Hepatic stellate cell (primary cell): ENCODE data around the gene STARD13.
A peak's percentile ranks its signal among the peaks of the same experiment; 100 is the strongest.

Experiments
- DNase-seq: peaks from one replicate; pipeline ENCODE4 v3.0.0; 2011; ENCODE audit warnings: low spot score

Gene STARD13

GRCh38 chr13:33116321-33117010 is 169.1 kb downstream of the STARD13 start:
- no peak for DNase-seq

DNA sequence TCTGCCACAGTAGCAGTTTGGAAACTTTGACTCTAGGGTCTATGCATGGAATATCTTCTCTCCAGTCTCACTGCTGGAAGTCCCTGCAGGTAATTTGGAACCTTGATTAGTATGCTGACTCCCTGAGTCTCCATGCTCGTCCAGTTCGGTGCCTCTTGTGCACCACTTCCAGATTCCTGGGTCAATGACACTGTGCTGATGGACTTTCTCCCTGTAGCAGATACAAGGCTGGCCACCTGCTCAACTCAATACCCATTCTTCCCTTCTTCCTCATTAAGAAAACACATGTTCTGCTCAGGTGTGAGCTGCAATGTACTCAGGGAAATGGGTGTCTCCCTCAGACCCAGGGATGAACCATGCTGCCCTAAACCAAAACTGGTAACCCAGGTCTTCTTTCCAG is 170.3 kb downstream of the STARD13 start:
- DNase-seq = no peak

DNA sequence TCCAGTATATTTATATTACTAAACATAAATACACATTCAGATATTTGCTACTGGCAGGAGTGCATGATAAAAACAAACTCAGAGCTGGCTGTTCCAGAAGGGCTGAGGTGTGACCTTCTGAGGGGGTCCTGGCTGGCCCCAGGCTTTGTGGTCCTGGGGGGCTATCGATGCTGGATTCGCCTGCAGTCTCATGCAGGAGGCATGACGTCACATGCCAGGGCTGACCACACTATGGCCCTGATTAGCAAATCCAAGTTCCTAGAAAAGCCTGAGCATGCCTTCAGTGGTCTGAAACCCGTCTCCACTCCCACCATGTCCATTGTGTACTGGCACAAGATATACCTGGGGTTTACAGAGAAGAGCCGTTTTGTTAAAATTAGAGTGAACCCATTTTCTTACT is 171.4 kb downstream of the STARD13 start:
- DNase-seq = no peak

DNA sequence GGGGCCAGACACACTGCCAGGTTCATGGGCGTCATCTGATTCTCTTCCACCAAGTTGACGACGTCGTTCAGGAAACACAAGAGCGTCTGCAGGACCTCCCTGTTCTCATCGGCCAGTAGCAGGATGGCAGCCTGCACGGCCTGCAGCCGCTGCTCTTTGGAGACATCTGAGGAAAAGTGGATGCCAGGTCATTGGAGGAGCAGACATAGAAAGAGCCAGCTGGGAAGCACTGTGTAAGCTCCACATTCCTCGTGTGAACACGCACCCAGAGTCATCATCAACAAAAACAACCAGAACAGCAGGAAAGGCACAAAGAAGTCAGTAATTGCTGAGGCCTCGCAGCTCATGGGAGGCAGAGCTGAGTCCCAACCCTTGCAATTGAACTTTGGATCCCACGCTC is 172.8 kb downstream of the STARD13 start:
- DNase-seq = no peak

GRCh38 chr13:33111414-33112110 is 174.0 kb downstream of the STARD13 start:
- DNase-seq = no peak

DNA sequence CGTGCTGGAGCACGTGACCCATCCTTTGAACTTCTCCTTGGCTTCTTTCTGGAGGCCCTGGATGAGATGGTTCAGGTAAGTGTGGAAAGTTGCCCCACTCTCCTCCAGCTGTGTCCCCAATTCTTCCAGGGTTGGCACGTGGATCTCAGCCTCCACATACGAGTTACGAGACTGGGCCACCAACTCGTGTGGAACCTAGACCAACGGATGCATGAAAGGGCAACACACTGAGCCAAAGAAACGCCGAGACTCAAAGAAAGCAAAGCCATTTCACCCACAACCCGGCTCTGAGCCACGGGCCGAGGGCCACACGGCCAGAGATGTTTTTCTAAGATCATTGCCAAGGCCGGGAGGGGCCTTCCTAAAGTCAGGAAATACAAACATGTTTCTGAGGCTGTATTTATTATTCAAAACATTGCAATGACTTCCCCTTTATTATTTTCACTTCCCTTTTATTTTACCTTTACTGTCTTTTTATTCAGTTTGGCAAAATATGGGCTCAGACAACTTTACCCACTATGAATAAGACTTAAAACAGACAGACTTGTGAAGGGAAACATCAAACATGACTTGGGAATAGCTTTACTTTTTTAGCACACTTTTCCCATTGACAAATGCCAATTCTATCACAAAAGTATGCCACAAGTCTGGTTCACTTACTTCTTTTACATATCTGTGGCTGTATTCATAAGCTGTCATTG is 174.7 kb downstream of the STARD13 start:
- no peak for DNase-seq

DNA sequence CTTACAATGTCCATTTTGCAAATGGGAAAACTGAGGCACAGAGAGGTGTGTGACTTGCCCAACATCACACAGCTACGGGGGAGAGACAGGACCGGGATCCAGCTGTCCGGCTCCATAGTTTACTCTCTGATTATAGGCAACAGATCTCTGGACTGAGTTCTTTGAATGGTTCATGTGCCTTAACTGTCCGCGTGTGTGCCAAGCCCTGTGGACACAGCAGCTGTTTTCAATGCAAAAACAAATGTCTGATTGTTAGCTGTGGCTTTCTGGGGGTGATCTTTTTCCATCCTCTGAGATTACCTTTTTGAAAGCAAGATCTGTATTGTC is 175.2 kb downstream of the STARD13 start:
- DNase-seq = no peak

- DNase-seq = no peak
These were observed 175.8 kb downstream of the STARD13 start for GRCh38 chr13:33109801-33110200.

DNA sequence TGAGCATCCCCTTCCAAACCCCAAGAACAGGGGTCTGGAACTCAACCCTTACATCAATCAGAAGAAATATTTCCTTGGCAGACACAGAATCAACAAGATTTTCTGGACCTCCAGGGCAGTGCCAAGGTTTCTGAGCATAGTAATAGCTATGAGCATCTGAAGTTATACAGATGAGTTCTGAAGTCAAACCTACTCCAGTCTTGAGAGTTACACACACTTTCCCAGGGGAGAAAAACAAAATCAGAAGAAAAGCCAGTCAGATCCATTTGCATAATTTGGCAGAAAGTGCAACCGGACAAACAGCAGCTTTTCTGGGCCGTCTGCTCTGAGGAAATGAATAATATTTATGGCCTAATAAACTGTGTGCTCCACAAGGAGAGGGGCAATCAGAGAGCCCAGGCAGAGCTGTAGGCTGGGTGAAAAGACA is 176.3 kb downstream of the STARD13 start:
- no peak for DNase-seq

GRCh38 chr13:33108620-33109019 is 176.9 kb downstream of the STARD13 start:
- peak; percentile 59 for DNase-seq

GRCh38 chr13:33107361-33107760 is 178.2 kb downstream of the STARD13 start:
- no peak for DNase-seq

DNA sequence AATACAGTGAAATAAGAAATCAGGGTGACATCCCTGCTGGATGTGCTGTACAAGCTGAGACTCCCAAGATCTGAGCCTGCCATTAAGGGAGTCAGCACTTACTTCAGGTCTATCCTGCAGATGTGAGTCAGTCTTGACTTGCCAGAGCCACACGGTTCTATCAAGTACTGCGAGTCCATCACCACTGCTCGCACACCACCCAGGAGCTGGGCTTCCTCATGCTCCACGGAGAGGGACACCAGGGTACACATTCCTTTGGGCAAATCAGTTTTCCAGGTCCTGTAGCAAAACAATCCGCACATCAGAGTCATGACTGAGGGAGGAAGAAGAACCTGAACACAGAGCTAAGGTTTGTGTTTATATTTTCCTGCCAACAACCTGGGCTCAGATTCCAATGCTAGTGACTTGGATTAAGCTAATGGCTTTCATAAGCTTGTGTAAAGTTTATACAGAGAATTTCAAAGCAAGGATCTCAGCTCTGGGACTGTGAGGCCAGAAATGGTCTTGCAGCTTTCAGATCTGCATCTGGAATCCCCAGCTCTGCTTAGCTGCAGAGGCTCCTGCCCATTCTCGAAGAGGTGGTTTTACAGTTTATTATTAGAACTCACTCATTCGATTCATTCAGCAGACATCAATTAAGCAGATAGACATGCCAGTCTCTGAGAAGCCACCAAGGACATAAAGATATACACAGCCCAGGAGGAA is 178.7 kb downstream of the STARD13 start:
- DNase-seq = no peak

- DNase-seq = no peak
These were observed 180.1 kb downstream of the STARD13 start for GRCh38 chr13:33105387-33106005.

DNA sequence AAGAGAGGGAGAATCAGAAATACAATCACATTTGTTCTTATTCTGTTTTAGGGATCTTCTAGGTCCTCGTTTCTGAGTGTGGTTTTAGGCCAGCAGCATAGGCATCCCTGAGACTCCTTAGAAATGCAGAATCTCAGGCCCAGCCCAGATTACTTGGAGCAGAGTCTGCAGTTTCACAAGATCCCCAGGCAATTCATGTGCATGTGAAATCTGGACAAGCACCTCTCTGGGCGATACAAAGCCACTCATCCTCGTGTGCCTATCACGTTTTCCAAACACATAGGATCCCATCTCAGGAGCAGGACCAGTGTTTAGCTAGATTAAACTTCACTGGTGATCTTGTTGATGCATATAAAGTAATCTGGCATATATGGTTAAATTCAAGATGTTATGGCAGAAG is 182.1 kb downstream of the STARD13 start:
- no peak for DNase-seq

GRCh38 chr13:33101835-33102234 is 183.7 kb downstream of the STARD13 start:
- DNase-seq = no peak

- DNase-seq = no peak
These were observed 184.7 kb downstream of the STARD13 start for GRCh38 chr13:33100886-33101285.

DNA sequence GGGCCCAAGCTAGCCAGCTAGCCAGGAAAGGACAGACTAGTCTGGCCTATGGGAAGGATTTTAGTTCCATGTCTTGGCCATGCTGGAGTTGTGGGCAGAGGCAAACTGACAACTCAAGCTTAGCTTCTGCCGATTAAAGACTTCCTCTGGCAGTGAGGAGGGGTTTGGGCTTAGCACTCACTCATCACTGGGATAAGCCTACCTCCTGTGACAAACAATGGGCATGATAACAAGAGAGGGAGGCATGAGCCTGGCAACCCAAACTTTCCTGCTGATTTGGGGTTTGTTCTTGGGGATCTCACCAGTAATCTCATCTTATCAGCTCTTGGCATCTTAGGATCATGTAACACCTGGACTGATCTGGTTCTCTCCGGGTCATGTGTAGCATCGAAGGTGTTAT is 185.7 kb downstream of the STARD13 start:
- no peak for DNase-seq

DNA sequence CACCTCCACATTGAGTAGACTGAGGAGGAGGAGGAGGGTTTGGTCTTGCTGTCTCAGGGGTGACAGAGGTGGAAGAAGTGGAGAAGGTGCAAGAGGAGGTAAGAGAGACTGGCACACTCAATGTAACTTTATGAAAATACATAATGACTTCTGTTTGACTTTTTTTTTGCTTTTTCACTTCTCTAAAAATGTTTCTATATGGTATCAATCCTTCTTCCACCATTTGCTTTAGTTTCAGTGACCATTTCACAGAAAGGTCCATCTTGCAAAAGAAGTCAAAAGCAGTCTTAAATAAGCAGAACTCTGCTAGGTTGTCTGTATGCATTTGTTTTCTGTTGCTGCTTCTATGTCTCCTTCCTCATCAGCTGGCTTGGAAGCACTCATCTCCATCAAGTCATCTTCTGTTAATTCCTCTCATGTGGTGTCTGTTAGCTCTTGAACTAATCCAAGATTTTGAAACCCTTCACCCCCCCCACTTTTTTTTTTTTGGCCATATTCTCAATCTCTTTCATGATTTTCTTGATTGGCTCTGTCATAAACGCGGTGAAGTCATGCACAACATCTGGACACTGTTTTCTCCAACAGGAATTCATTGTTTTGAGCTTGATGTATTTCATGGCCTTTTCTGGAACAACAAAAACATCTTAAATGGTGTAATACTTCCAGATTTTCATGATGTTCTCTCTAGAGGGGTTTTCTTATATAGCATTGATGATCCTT is 188.5 kb downstream of the STARD13 start:
- no peak for DNase-seq

- no peak for DNase-seq
These were observed 193.2 kb downstream of the STARD13 start for GRCh38 chr13:33092073-33092987.

DNA sequence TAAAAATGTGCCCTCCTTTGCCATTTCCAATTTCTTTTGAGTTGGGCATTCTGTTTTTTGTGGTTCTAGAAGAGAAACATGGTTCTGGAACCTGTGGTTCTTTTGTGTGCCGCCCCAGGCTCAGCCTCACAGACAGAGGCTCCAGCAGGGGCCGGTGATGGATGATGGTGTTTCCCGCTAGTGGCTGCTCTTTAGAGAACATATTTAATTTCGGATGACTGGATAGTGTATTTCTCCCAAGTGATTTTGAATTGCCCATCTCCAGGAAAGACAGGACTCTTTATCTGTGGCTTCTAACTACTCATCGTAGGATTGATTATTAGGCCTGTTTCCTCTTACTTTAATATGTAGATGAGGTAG is 194.2 kb downstream of the STARD13 start:
- no peak for DNase-seq
